IMR-90 (cell line): ENCODE measurements around the gene XRCC5. TPM values are rescaled to one million over a fixed set of nuclear protein-coding genes. Genes with fewer than 3 reads are reported as not detected.
"Not testable (repeated sequence)": the region's sequence is repeated elsewhere in the genome, so short reads cannot be mapped to it uniquely, and the experiment has no call there.

Source experiments
- ATAC-seq: fragments of 200-7000 bp; cut with Tn5 transposase; 2 replicates; pipeline ENCODE4 v1.9.1; 2020; ENCODE audit warnings: low read depth, mild to moderate bottlenecking, moderate library complexity
- BruUV-seq: library from RNA; stranded (reverse); fragments of 400-500 nt; replicated peaks from 2 replicates; lab custom pipeline; 2021; lab: Mats Ljungman, UMichigan
- CTCF ChIA-PET: fragments of 300-600 bp; formaldehyde crosslinking; extraction: SDS; loops from one replicate; lab custom pipeline; 2021; ENCODE audit warnings: antibody characterized with exemption; lab: Yijun Ruan, JAX
- POLR2A ChIA-PET: fragments of 300-600 bp; sonication (Branson Sonifier 250); formaldehyde crosslinking; loops from one replicate; lab custom pipeline; 2022; ENCODE audit warnings: antibody characterized with exemption; ENCODE audit not compliant: unreplicated experiment; lab: Charles Lee
- DNase-seq: peaks from one replicate; pipeline ENCODE4 v3.0.0; 2013
- H2AFZ ChIP-seq: replicated peaks from 2 replicates; pipeline ENCODE3; 2013; ENCODE audit warnings: low read length, mild to moderate bottlenecking; ENCODE audit not compliant: poor library complexity
- H2AK5ac ChIP-seq: 2 replicates; pipeline ENCODE4 v1.6.1; 2013; ENCODE audit warnings: low read depth, low read length, inconsistent platforms
- H2AK9ac ChIP-seq: replicated peaks from 2 replicates; pipeline ENCODE3; 2013; ENCODE audit warnings: mild to moderate bottlenecking, low read depth, low read length, moderate library complexity; ENCODE audit not compliant: poor library complexity
- H2BK120ac ChIP-seq: 2 replicates; pipeline ENCODE4 v1.6.1; 2013; ENCODE audit warnings: low read depth, low read length, inconsistent platforms
- H2BK15ac ChIP-seq: 3 replicates; pipeline ENCODE4 v1.6.1; 2013; ENCODE audit warnings: low read depth, low read length, inconsistent platforms
- H2BK20ac ChIP-seq: 2 replicates; pipeline ENCODE4 v1.6.1; 2013; ENCODE audit warnings: low read depth, mild to moderate bottlenecking, inconsistent platforms, low read length, moderate library complexity
- H2BK5ac ChIP-seq: 2 replicates; pipeline ENCODE4 v1.6.1; 2013; ENCODE audit warnings: mild to moderate bottlenecking, low read depth, low read length, inconsistent platforms; ENCODE audit not compliant: poor library complexity, severe bottlenecking
- H3K14ac ChIP-seq: replicated peaks from 2 replicates; pipeline ENCODE4 v1.6.1; 2013; ENCODE audit warnings: low read depth, low read length, inconsistent platforms
- H3K18ac ChIP-seq: 2 replicates; pipeline ENCODE4 v1.6.1; 2013; ENCODE audit warnings: low read depth, low read length, control low read depth
- H3K23ac ChIP-seq: 2 replicates; pipeline ENCODE4 v1.6.1; 2013; ENCODE audit warnings: low read depth, low read length, inconsistent platforms
- H3K27ac ChIP-seq: 2 replicates; pipeline ENCODE4 v1.5.1; 2013; ENCODE audit warnings: mild to moderate bottlenecking, control low read depth, low read length; ENCODE audit not compliant: insufficient read depth
- H3K27me3 ChIP-seq: 2 replicates; pipeline ENCODE4 v1.6.1; 2013; ENCODE audit warnings: low read length; ENCODE audit not compliant: control insufficient read depth, insufficient read depth
- H3K36me3 ChIP-seq: 2 replicates; pipeline ENCODE4 v1.6.1; 2013; ENCODE audit warnings: low read length, mixed read lengths; ENCODE audit not compliant: control insufficient read depth, insufficient read depth
- H3K4ac ChIP-seq: 2 replicates; pipeline ENCODE4 v1.6.1; 2013; ENCODE audit warnings: low read depth, low read length, inconsistent platforms
- H3K4me1 ChIP-seq: 2 replicates; pipeline ENCODE4 v1.6.1; 2013; ENCODE audit warnings: low read length, mixed read lengths; ENCODE audit not compliant: control insufficient read depth, insufficient read depth
- H3K4me2 ChIP-seq: 2 replicates; pipeline ENCODE4 v1.6.1; 2013; ENCODE audit warnings: low read depth, mild to moderate bottlenecking, control low read depth, low read length, moderate library complexity
- H3K4me3 ChIP-seq: 2 replicates; pipeline ENCODE4 v1.5.1; 2013; ENCODE audit warnings: low read depth, mild to moderate bottlenecking, control low read depth, low read length, moderate library complexity; ENCODE audit not compliant: insufficient read depth
- H3K56ac ChIP-seq: 2 replicates; pipeline ENCODE4 v1.6.1; 2013; ENCODE audit warnings: low read length, inconsistent platforms; ENCODE audit not compliant: insufficient read depth; ENCODE audit errors: extremely low read depth
- H3K79me1 ChIP-seq, 2 experiments: 2 replicates each; pipeline ENCODE4 v1.6.1; 2013; ENCODE audit warnings: low read length in 2 of 2, inconsistent platforms in 1 of 2, low read depth in 1 of 2
- H3K9ac ChIP-seq: 2 replicates; pipeline ENCODE4 v1.6.1; 2013; ENCODE audit warnings: low read depth, low read length, control low read depth
- H3K9me1 ChIP-seq: 2 replicates; pipeline ENCODE4 v1.6.1; 2013; ENCODE audit warnings: low read length, inconsistent platforms; ENCODE audit not compliant: insufficient read depth
- H3K9me3 ChIP-seq: 2 replicates; pipeline ENCODE4 v1.6.1; 2013; ENCODE audit warnings: low read length; ENCODE audit not compliant: control insufficient read depth, insufficient read depth
- H4K20me1 ChIP-seq: 2 replicates; pipeline ENCODE4 v1.6.1; 2013; ENCODE audit warnings: low read length, inconsistent platforms; ENCODE audit not compliant: insufficient read depth
- H4K5ac ChIP-seq: 2 replicates; pipeline ENCODE4 v1.6.1; 2013; ENCODE audit warnings: mild to moderate bottlenecking, low read depth, low read length, control low read depth
- H4K8ac ChIP-seq, 2 experiments: 2 replicates each; pipeline ENCODE4 v1.6.1; 2013; ENCODE audit warnings: low read depth in 2 of 2, low read length in 2 of 2, control low read depth in 1 of 2, inconsistent platforms in 1 of 2
- H4K91ac ChIP-seq: 2 replicates; pipeline ENCODE4 v1.6.1; 2013; ENCODE audit warnings: low read depth, low read length, inconsistent platforms; ENCODE audit not compliant: insufficient read depth
- BHLHE40 ChIP-seq: fragments of 150-350 bp; IDR thresholded peaks from 2 replicates; pipeline ENCODE4 v1.6.1; 2016; ENCODE audit warnings: mild to moderate bottlenecking, low read depth, low read length
- CEBPB ChIP-seq: IDR thresholded peaks from 2 replicates; pipeline ENCODE4 v1.6.1; 2012; ENCODE audit warnings: low read depth, low read length, improper control_type of control experiment
- CTCF ChIP-seq: conservative IDR thresholded peaks from 2 replicates; pipeline ENCODE4 v1.5.1; 2012; ENCODE audit warnings: mild to moderate bottlenecking, low read depth, low read length, improper control_type of control experiment
- ELK1 ChIP-seq: fragments of 150-350 bp; IDR thresholded peaks from 2 replicates; pipeline ENCODE4 v1.6.1; 2016; ENCODE audit warnings: low read depth, mild to moderate bottlenecking, low read length, moderate library complexity, borderline replicate concordance
- NFE2L2 ChIP-seq: fragments of 150-350 bp; IDR thresholded peaks from 2 replicates; pipeline ENCODE4 v1.6.1; 2016; ENCODE audit warnings: low read depth, mild to moderate bottlenecking, low read length
- POLR2A ChIP-seq: IDR thresholded peaks from 2 replicates; pipeline ENCODE4 v1.6.1; 2012; ENCODE audit warnings: mild to moderate bottlenecking, low read depth, low read length
- RFX5 ChIP-seq: IDR thresholded peaks from 2 replicates; pipeline ENCODE4 v1.8.0; 2012; ENCODE audit warnings: low read depth, mild to moderate bottlenecking, low read length, moderate library complexity
- WGBS, 2 experiments: methylation state at CpG; one replicate each; pipeline versions ENCODE4 v1.1.5 to v1.1.7; 2013; ENCODE audit warnings: missing lambda C conversion rate in 2 of 2; ENCODE audit not compliant: insufficient read length in 1 of 2; ENCODE audit errors: extremely low coverage in 2 of 2; 5-methylcytosine and 5-hydroxymethylcytosine counted together
- dilution Hi-C: fragments of 300-500 bp; cut with HindIII; formaldehyde crosslinking; loops from one replicate; pipeline ENCODE4 v1.14.3; 2018; ENCODE audit warnings: low sequenced_read_pairs; ENCODE audit not compliant: unreplicated experiment
- in situ Hi-C: fragments of 300-500 bp; cut with MboI; formaldehyde crosslinking; loops from 3 replicates; pipeline ENCODE4 v1.14.3; 2019; ENCODE audit warnings: low sequenced_read_pairs, inconsistent platforms, mixed read lengths
- intact Hi-C: fragments of 100-400 bp; cut with micrococcal nuclease; formaldehyde crosslinking; loops from 2 replicates; pipeline ENCODE4 v1.10.0; 2022
- polyA plus RNA-seq, 3 experiments: library from polyadenylated mRNA; depleted of rRNA; stranded (reverse); fragments of >200 nt; gene quantifications; 2 replicates each; pipeline ENCODE4 v1.2.3, GENCODE V29; 2012; ENCODE audit warnings: low replicate concordance in 1 of 3
- total RNA-seq: library from RNA; depleted of rRNA; stranded (reverse); fragments of >200 nt; gene quantifications from 2 replicates; pipeline ENCODE4 v1.2.3, GENCODE V29; 2012

The XRCC5 gene
- total and polyA plus RNA-seq, 2 of the 4 experiments (the other 2 are of a cell fraction) = 144 to 509 TPM

- in situ Hi-C loops = loop anchor here (25.0 kb wide), 1 partner anchor 205 kb away; the partner anchor contains the start of gene SMARCAL1
- intact Hi-C loops = no loop called here
- peaks cover 10% of the 10 kb centered on the region for H3K4me1 ChIP-seq
- H2BK5ac ChIP-seq = no peak overlapping the region
- no peak for ATAC-seq
- dilution Hi-C loops = no loop called here
- no peaks in the 10 kb centered on the region for H4K20me1 ChIP-seq
- H4K91ac ChIP-seq = no peak overlapping the region
- TF ChIP-seq ELK1 (no peak), POLR2A (no peak), CTCF (no peak), CEBPB (no peak), NFE2L2 (no peak), RFX5 (no peak), BHLHE40 (no peak)
- H3K56ac ChIP-seq = no peak overlapping the region
- H3K79me1 ChIP-seq = peaks cover 18 to 40% of the 10 kb centered on the region in 2 experiments
- ChIA-PET CTCF (no interaction called here), POLR2A (no interaction called here)
- H3K18ac ChIP-seq = no peak overlapping the region
- peaks cover 14% of the 10 kb centered on the region for H3K9me1 ChIP-seq
- H3K4ac ChIP-seq = no peak overlapping the region
- H3K4me3 ChIP-seq = no peak overlapping the region
- no CpG with 5 or more reads among the region's 5 CpGs for WGBS, 2 experiments
- H4K8ac ChIP-seq = no peak overlapping the region
- no peak overlapping the region for H3K9ac ChIP-seq
- H3K9me3 ChIP-seq = no peaks in the 10 kb centered on the region
- H3K27ac ChIP-seq = no peak overlapping the region
- no peak overlapping the region for H2BK120ac ChIP-seq
- peaks cover 39% of the 10 kb centered on the region for H3K36me3 ChIP-seq
- no peak overlapping the region for H2BK20ac ChIP-seq
- no peak for DNase-seq
- no peak overlapping the region for H2BK15ac ChIP-seq
- H2AFZ ChIP-seq = no peak overlapping the region
- no peak overlapping the region for H2AK9ac ChIP-seq
- no TSS peak for BruUV-seq
- H3K4me2 ChIP-seq = no peak overlapping the region
- H3K27me3 ChIP-seq = no peaks in the 10 kb centered on the region
- no peak overlapping the region for H3K14ac ChIP-seq
- no peak overlapping the region for H2AK5ac ChIP-seq
- no peak overlapping the region for H3K23ac ChIP-seq
- H4K5ac ChIP-seq = no peak overlapping the region
Observed at GRCh38 chr2:216206821-216207220, 97.7 kb downstream of the XRCC5 start.

- BruUV-seq, H3K18ac ChIP-seq, H4K8ac ChIP-seq, H3K23ac ChIP-seq, H3K9ac ChIP-seq, dilution Hi-C loops, H2AK9ac ChIP-seq, H3K4me1 ChIP-seq, H2AFZ ChIP-seq, H3K27ac ChIP-seq, H4K5ac ChIP-seq, H2AK5ac ChIP-seq, H2BK15ac ChIP-seq, H3K56ac ChIP-seq, H3K9me3 ChIP-seq, ATAC-seq, DNase-seq, H3K27me3 ChIP-seq, intact Hi-C loops, H2BK120ac ChIP-seq, H3K4me2 ChIP-seq, CTCF ChIA-PET, H2BK20ac ChIP-seq, H3K14ac ChIP-seq, H3K4ac ChIP-seq, H2BK5ac ChIP-seq, H4K91ac ChIP-seq, H3K4me3 ChIP-seq, H4K20me1 ChIP-seq, POLR2A ChIA-PET: not testable (repeated sequence)
- Histone ChIP-seq H3K36me3 (peaks cover 32% of the 10 kb centered on the region), H3K79me1 (peaks cover 3 to 28% of the 10 kb centered on the region in 2 experiments), H3K9me1 (peaks cover 12% of the 10 kb centered on the region)
- no CpG with 5 or more reads among the region's 8 CpGs for WGBS, 2 experiments
- in situ Hi-C loops = loop anchor here (25.0 kb wide), 1 partner anchor 204 kb away; the partner anchor contains the start of gene SMARCAL1
Observed at GRCh38 chr2:216208661-216209060, 99.5 kb downstream of the XRCC5 start.
